BLaER1 treated with 17β-estradiol and CSF1 and Interleukin-3, amounts not matched to agents 10 nM and 100 nM (cell line): ENCODE results near the gene RIF1.

Experiments
- H3K27ac ChIP-seq, 11 experiments: shearing (Covaris generic); formaldehyde crosslinking; 2 replicates each; pipeline ENCODE4 v1.8.1; 2022
- H3K27me3 ChIP-seq, 11 experiments: shearing (Covaris generic); formaldehyde crosslinking; 2 replicates each; pipeline ENCODE4 v1.8.1; 2022
- H3K36me3 ChIP-seq, 11 experiments: shearing (Covaris generic); formaldehyde crosslinking; 2 replicates each; pipeline ENCODE4 v1.8.1; 2022
- H3K4me1 ChIP-seq, 10 experiments: shearing (Covaris generic); formaldehyde crosslinking; 2 replicates each; pipeline ENCODE4 v1.8.1; 2022
- H3K4me2 ChIP-seq, 11 experiments: shearing (Covaris generic); formaldehyde crosslinking; 2 replicates each; pipeline ENCODE4 v1.8.1; 2022
- H3K4me3 ChIP-seq, 10 experiments: shearing (Covaris generic); formaldehyde crosslinking; 2 replicates each; pipeline ENCODE4 v1.8.1; 2022
- H3K9ac ChIP-seq, 11 experiments: shearing (Covaris generic); formaldehyde crosslinking; 2 replicates each; pipeline ENCODE4 v1.8.1; 2022
- H3K9me3 ChIP-seq, 11 experiments: shearing (Covaris generic); formaldehyde crosslinking; replicated peaks in 1 of 11; 2 replicates each; pipeline ENCODE4 v1.8.1; 2022
- H4K20me1 ChIP-seq, 11 experiments: shearing (Covaris generic); formaldehyde crosslinking; 2 replicates each; pipeline ENCODE4 v1.8.1; 2022
- Cebpa-rat ChIP-seq, 11 experiments: shearing (Covaris generic); IDR thresholded peaks; 2 replicates each; pipeline ENCODE4 v1.8.1; 2022

Gene RIF1

GRCh38 chr2:151388011-151388410 lies 21.7 kb upstream of the RIF1 start:
- Histone ChIP-seq H3K36me3 (no peaks in the 10 kb centered on the region), H3K4me3 (no peak overlapping the region), H3K27ac (no peak overlapping the region), H3K9ac (no peak overlapping the region), H3K4me1 (no peaks in the 10 kb centered on the region), H3K27me3 (no peaks in the 10 kb centered on the region), H3K9me3 (no peaks in the 10 kb centered on the region), H3K4me2 (no peak overlapping the region), H4K20me1 (no peaks in the 10 kb centered on the region)
- TF ChIP-seq Cebpa-rat (IDR thresholded peaks at IDR 0.05) = no peak

- Histone ChIP-seq H3K9ac (no peak overlapping the region), H4K20me1 (no peaks in the 10 kb centered on the region), H3K36me3 (no peaks in the 10 kb centered on the region), H3K4me3 (no peak overlapping the region), H3K27ac (no peak overlapping the region), H3K4me1 (no peaks in the 10 kb centered on the region), H3K4me2 (no peak overlapping the region), H3K27me3 (no peaks in the 10 kb centered on the region), H3K9me3 (peaks cover 0 to 9% (median 4%) of the 10 kb centered on the region in 11 experiments; a peak in 6 of 22 replicates)
- no peak for TF ChIP-seq Cebpa-rat (IDR thresholded peaks at IDR 0.05)
Observed at GRCh38 chr2:151391436-151391835, 18.3 kb upstream of the RIF1 start.

- Histone ChIP-seq H4K20me1 (no peaks in the 10 kb centered on the region), H3K9me3 (peaks cover 0 to 9% (median 4%) of the 10 kb centered on the region in 11 experiments; a peak in 6 of 22 replicates), H3K36me3 (no peaks in the 10 kb centered on the region), H3K27ac (no peak overlapping the region), H3K4me1 (no peaks in the 10 kb centered on the region), H3K4me3 (no peak overlapping the region), H3K27me3 (no peaks in the 10 kb centered on the region), H3K9ac (no peak overlapping the region), H3K4me2 (no peak overlapping the region)
- no peak for TF ChIP-seq Cebpa-rat (IDR thresholded peaks at IDR 0.05)
Observed at GRCh38 chr2:151394509-151394908, 15.2 kb upstream of the RIF1 start.

GRCh38 chr2:151395509-151396374 lies 14.0 kb upstream of the RIF1 start:
- H4K20me1 ChIP-seq = no peaks in the 10 kb centered on the region
- no peak overlapping the region for H3K9ac ChIP-seq
- peaks cover 0 to 9% (median 4%) of the 10 kb centered on the region in 11 experiments; a peak in 6 of 22 replicates for H3K9me3 ChIP-seq
- H3K36me3 ChIP-seq = no peaks in the 10 kb centered on the region
- H3K4me2 ChIP-seq = no peak overlapping the region
- no peak for TF ChIP-seq Cebpa-rat (IDR thresholded peaks at IDR 0.05)
- H3K4me3 ChIP-seq = no peak overlapping the region
- H3K4me1 ChIP-seq = no peaks in the 10 kb centered on the region
- H3K27me3 ChIP-seq = no peaks in the 10 kb centered on the region
- H3K27ac ChIP-seq = no peak overlapping the region

- no peaks in the 10 kb centered on the region for H3K4me1 ChIP-seq
- no peaks in the 10 kb centered on the region for H3K27me3 ChIP-seq
- H3K4me2 ChIP-seq = no peak overlapping the region
- no peak for TF ChIP-seq Cebpa-rat (IDR thresholded peaks at IDR 0.05)
- no peaks in the 10 kb centered on the region for H4K20me1 ChIP-seq
- peaks cover 0 to 5% (median under 1%) of the 10 kb centered on the region in 11 experiments; a peak in 4 of 22 replicates for H3K9me3 ChIP-seq
- H3K4me3 ChIP-seq = no peak overlapping the region
- no peaks in the 10 kb centered on the region for H3K36me3 ChIP-seq
- H3K9ac ChIP-seq = no peak overlapping the region
- no peak overlapping the region for H3K27ac ChIP-seq
Observed at GRCh38 chr2:151399981-151400380, 9.7 kb upstream of the RIF1 start.

- no peak for TF ChIP-seq Cebpa-rat (IDR thresholded peaks at IDR 0.05)
- no peaks in the 10 kb centered on the region for H3K27me3 ChIP-seq
- H3K4me3 ChIP-seq = no peak overlapping the region
- H3K27ac ChIP-seq = no peak overlapping the region
- H3K4me1 ChIP-seq = no peaks in the 10 kb centered on the region
- no peaks in the 10 kb centered on the region for H3K36me3 ChIP-seq
- H4K20me1 ChIP-seq = no peaks in the 10 kb centered on the region
- H3K9ac ChIP-seq = no peak overlapping the region
- H3K9me3 ChIP-seq = no peaks in the 10 kb centered on the region
- H3K4me2 ChIP-seq = no peak overlapping the region
Observed at GRCh38 chr2:151401149-151401548, 8.6 kb upstream of the RIF1 start.

- Histone ChIP-seq H3K4me3 (no peak overlapping the region), H3K4me2 (no peak overlapping the region), H3K9ac (no peak overlapping the region), H3K36me3 (no peaks in the 10 kb centered on the region), H3K27me3 (no peaks in the 10 kb centered on the region), H3K9me3 (no peaks in the 10 kb centered on the region), H3K27ac (no peak overlapping the region), H4K20me1 (no peaks in the 10 kb centered on the region), H3K4me1 (no peaks in the 10 kb centered on the region)
- no peak for TF ChIP-seq Cebpa-rat (IDR thresholded peaks at IDR 0.05)
Observed at GRCh38 chr2:151403914-151404313, 5.8 kb upstream of the RIF1 start.

- Histone ChIP-seq H3K4me3 (no peak overlapping the region), H3K4me2 (no peak overlapping the region), H3K4me1 (peaks cover 0 to 5% (median 0%) of the 10 kb centered on the region in 10 experiments; a peak in 1 of 20 replicates), H3K9ac (no peak overlapping the region), H3K27me3 (no peaks in the 10 kb centered on the region), H3K9me3 (no peaks in the 10 kb centered on the region), H4K20me1 (peaks cover 0 to 3% (median 0%) of the 10 kb centered on the region in 11 experiments; a peak in 5 of 22 replicates), H3K36me3 (no peaks in the 10 kb centered on the region), H3K27ac (no peak overlapping the region)
- no peak for TF ChIP-seq Cebpa-rat (IDR thresholded peaks at IDR 0.05)
Observed at GRCh38 chr2:151405376-151405775, 4.3 kb upstream of the RIF1 start.

- Histone ChIP-seq H3K9ac (no peak overlapping the region), H3K4me3 (no peak overlapping the region), H3K27ac (no peak overlapping the region), H3K9me3 (no peaks in the 10 kb centered on the region), H3K4me2 (no peak overlapping the region), H3K36me3 (peaks cover 5 to 12% (median 11%) of the 10 kb centered on the region in 11 experiments; a peak in 21 of 22 replicates), H3K27me3 (no peaks in the 10 kb centered on the region), H3K4me1 (peaks cover 8 to 16% (median 10%) of the 10 kb centered on the region in 10 experiments; a peak in 19 of 20 replicates), H4K20me1 (peaks cover 0 to 21% (median 12%) of the 10 kb centered on the region in 11 experiments; a peak in 12 of 22 replicates)
- no peak for TF ChIP-seq Cebpa-rat (IDR thresholded peaks at IDR 0.05)
Observed at GRCh38 chr2:151407281-151407680, 2.4 kb upstream of the RIF1 start.
